Breast epithelium (tissue), 3 donors: ENCODE measurements around the gene JMJD1C.

Source experiments
- POLR2A ChIP-seq: fragments of 450-650 bp; IDR thresholded peaks from one replicate; pipeline ENCODE4 v1.6.1; 2016; ENCODE audit warnings: antibody characterized with exemption, mild to moderate bottlenecking, moderate library complexity
- POLR2AphosphoS5 ChIP-seq, 3 donors: sonication (generic); formaldehyde crosslinking; IDR thresholded peaks; one replicate each; pipeline ENCODE4 v1.6.1; 2017; ENCODE audit warnings: antibody characterized with exemption in 3 of 3

- no peak for TF ChIP-seq POLR2AphosphoS5 (IDR thresholded peaks at IDR 0.05)
- no peak for TF ChIP-seq POLR2A
These were observed 5.2 kb upstream of the JMJD1C start for GRCh38 chr10:63470928-63471327.
